Measurements from ENCODE around the gene CLIP1. TPM values are rescaled to one million over a fixed set of nuclear protein-coding genes. Genes with fewer than 3 reads are reported as not detected.

CLIP1 gene
- total and polyA plus RNA-seq, 8 donors = 16.0 to 133 (median 75.9) TPM

DNA sequence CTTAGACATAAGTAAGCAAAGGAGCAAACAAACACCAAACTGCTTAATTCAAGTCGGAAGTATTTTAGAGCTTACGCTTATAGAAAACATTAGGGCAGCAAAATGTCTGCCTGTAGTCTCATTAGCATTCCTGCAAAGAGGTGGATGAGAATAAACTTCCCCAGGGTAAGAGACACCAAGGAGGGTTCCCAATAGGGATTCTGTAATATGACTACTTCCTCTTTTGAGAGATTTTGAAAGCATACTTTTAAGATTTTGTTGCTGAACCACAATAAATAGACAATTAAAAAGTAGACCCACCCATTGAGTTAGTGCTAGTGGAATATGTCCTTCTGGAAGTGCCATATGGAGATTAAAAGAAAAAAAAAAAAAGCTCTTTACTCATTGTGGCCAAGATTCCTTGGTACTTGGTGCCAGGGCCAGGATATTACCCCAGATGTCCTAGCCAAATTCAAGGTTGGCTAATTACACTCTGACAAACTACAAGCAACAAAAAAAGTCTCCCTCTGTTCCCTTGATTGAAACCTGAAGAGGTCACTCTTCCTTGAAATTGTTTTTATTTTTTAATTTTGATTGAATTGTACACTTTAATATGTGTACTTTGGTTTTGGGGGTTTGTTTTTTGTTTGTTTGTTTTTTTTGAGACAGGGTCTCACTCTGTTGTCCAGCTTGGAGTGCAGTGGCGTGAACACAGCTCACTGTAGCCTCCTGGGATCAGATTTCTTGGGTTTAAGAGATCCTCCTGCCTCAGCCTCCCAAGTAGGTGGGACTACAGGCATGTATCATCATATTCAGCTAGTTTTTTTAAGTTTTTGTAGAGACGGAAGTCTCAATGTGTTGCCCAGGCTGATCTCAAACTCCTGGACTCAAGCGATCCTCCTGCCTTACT, 8.7 kb downstream of the CLIP1 start:
- intact Hi-C loops (cut with DNase I; ENCODE audit: low total_unique reads) = no loop called here
- H3K4me1 ChIP-seq = peaks cover 12 to 73% (median 39%) of the 10 kb centered on the region in 4 donors
- no peaks in the 10 kb centered on the region for H3K27me3 ChIP-seq
- H3K9me3 ChIP-seq = no peaks in the 10 kb centered on the region
- H3K27ac ChIP-seq = peak overlapping the region in 4 of 5 donors; percentile 34 to 79 (median 66)
- no peak for DNase-seq
- peaks cover 5 to 13% (median 9%) of the 10 kb centered on the region in 4 donors for H3K36me3 ChIP-seq
- 59 to 84% (median 76%) methylated on average over 5 of the region's 5 CpGs for WGBS, 5 donors
- H3K4me3 ChIP-seq = no peak overlapping the region
- TF ChIP-seq POLR2AphosphoS5 (IDR thresholded peaks at IDR 0.05) = no peak
- TF ChIP-seq, protein P1, sequence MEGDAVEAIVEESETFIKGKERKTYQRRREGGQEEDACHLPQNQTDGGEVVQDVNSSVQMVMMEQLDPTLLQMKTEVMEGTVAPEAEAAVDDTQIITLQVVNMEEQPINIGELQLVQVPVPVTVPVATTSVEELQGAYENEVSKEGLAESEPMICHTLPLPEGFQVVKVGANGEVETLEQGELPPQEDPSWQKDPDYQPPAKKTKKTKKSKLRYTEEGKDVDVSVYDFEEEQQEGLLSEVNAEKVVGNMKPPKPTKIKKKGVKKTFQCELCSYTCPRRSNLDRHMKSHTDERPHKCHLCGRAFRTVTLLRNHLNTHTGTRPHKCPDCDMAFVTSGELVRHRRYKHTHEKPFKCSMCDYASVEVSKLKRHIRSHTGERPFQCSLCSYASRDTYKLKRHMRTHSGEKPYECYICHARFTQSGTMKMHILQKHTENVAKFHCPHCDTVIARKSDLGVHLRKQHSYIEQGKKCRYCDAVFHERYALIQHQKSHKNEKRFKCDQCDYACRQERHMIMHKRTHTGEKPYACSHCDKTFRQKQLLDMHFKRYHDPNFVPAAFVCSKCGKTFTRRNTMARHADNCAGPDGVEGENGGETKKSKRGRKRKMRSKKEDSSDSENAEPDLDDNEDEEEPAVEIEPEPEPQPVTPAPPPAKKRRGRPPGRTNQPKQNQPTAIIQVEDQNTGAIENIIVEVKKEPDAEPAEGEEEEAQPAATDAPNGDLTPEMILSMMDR (IDR thresholded peaks at IDR 0.05) = no peak
- TF ChIP-seq EP300 (IDR thresholded peaks at IDR 0.05) = no peak
- no peak for TF ChIP-seq POLR2A (IDR thresholded peaks at IDR 0.05)

DNA sequence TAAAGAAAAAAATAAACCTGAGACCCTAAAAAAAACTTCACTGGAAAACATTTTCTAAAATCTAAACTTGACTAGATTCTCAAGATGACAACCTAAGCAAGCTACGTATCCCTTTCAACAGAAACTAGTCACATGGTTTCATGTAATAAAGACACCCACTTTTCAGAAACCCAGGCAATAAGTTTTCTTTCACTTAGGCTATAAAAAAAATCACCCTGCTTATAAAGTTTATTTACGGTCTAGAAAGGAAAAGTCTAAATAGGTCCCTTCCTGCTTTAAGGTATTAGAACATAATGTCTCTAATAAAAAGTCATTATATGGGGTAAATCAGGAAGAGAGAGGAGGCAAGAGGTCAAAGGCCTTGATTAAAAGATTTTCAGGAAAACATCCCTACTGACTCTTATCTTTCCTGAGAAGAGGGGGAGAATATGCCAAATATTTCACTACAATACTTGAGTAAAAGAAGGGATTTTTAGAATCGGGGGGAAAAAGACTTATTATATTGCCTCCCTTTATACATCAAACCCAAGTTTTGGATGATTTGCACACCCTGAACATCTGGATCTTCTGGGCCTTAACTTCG, 9.5 kb downstream of the CLIP1 start:
- peaks cover 5 to 13% (median 9%) of the 10 kb centered on the region in 4 donors for H3K36me3 ChIP-seq
- no peak overlapping the region for H3K4me3 ChIP-seq
- TF ChIP-seq POLR2A (IDR thresholded peaks at IDR 0.05) (no peak), EP300 (IDR thresholded peaks at IDR 0.05) (no peak), POLR2AphosphoS5 (IDR thresholded peaks at IDR 0.05) (no peak)
- TF ChIP-seq, protein P1 (IDR thresholded peaks at IDR 0.05) = no peak
- no peaks in the 10 kb centered on the region for H3K27me3 ChIP-seq
- no peak for DNase-seq
- 59 to 76% (median 61%) methylated on average over 4 of the region's 4 CpGs for WGBS, 5 donors
- H3K9me3 ChIP-seq = no peaks in the 10 kb centered on the region
- H3K27ac ChIP-seq = peak overlapping the region in 4 of 5 donors; percentile 51 to 79 (median 66)
- intact Hi-C loops (cut with DNase I; ENCODE audit: low total_unique reads) = no loop called here
- peaks cover 12 to 65% (median 33%) of the 10 kb centered on the region in 4 donors for H3K4me1 ChIP-seq

DNA sequence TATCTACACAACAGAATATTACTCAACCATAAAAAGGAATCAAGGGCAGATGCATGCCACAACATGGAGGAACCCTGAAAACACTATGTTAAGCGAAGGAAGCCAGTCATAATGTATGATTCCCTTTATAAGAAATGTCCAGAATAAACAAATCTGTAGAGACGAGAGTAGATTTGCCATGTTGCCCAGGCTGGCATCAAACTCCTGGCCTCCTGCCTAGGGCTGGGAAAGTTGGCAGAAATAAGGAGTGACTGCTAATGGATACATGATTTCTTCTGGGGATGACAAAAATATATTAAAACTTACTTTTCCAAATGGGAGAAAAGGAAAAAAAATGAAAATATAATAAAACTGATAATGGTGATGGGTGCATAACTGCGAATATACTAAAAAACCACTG, 10.9 kb downstream of the CLIP1 start:
- H3K4me3 ChIP-seq = no peak overlapping the region
- intact Hi-C loops (cut with DNase I; ENCODE audit: low total_unique reads) = no loop called here
- no peaks in the 10 kb centered on the region for H3K9me3 ChIP-seq
- 69 to 79% (median 74%) methylated on average over 3 of the region's 3 CpGs for WGBS, 5 donors
- peaks cover 12 to 62% (median 36%) of the 10 kb centered on the region in 4 donors for H3K4me1 ChIP-seq
- no peaks in the 10 kb centered on the region for H3K27me3 ChIP-seq
- DNase-seq = no peak
- peak overlapping the region in 1 of 5 donors; percentile 79 for H3K27ac ChIP-seq
- no peak for TF ChIP-seq EP300 (IDR thresholded peaks at IDR 0.05)
- TF ChIP-seq, protein P1 (IDR thresholded peaks at IDR 0.05) = no peak
- H3K36me3 ChIP-seq = peaks cover 0 to 8% (median 3%) of the 10 kb centered on the region in 4 donors

DNA sequence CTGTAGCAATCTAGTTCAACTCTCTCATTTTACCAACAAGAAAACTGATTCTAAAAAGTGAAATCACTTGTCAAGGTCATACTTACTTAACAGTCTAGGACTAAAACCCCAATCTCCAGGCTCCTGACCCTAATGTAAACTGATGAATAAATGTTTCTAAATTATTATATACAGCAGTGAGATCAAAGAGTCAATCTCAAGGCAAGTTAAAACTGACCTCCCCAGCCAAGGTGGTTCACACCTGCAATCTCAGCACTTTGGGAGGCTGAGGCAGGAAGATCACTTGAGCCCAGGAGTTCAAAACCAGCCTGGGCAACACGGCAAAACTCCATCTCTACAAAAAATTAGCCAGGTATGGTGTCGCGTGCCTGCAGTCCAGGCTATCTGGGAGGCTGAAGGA, 15.3 kb downstream of the CLIP1 start:
- TF ChIP-seq EP300 (IDR thresholded peaks at IDR 0.05) (no peak), POLR2AphosphoS5 (IDR thresholded peaks at IDR 0.05) (no peak), POLR2A (IDR thresholded peaks at IDR 0.05) (no peak)
- TF ChIP-seq, protein P1 (IDR thresholded peaks at IDR 0.05) = no peak
- Histone ChIP-seq H3K27me3 (no peaks in the 10 kb centered on the region), H3K36me3 (peaks cover 0 to 6% (median 0%) of the 10 kb centered on the region in 4 donors), H3K4me1 (peaks cover 11 to 54% (median 37%) of the 10 kb centered on the region in 4 donors), H3K4me3 (no peak overlapping the region), H3K9me3 (no peaks in the 10 kb centered on the region), H3K27ac (peak overlapping the region in 3 of 5 donors; percentile 26 to 79 (median 32))
- intact Hi-C loops (cut with DNase I; ENCODE audit: low total_unique reads) = no loop called here
- WGBS, 5 donors = 85 to 95% (median 93%) methylated on average over 3 of the region's 3 CpGs
- no peak for DNase-seq
